Measurements from ENCODE around the gene LZTFL1. TPM values are rescaled to one million over a fixed set of nuclear protein-coding genes. Genes with fewer than 3 reads are reported as not detected.

LZTFL1 gene
- total RNA-seq, 4 donors from 2014 or later: 14.7 to 20.1 (median 16.1) TPM

- ATAC-seq (ENCODE audit: low FRiP score) (no peak), DNase-seq (ENCODE audit: low spot score) (no peak)
- TF ChIP-seq CTCF (IDR thresholded peaks at IDR 0.05): no peak
Measured at GRCh38 chr3:45776301-45776595, 65.7 kb downstream of the LZTFL1 start.

GRCh38 chr3:45775571-45776300 is 66.2 kb downstream of the LZTFL1 start:
- DNase-seq (ENCODE audit: low spot score): no peak
- TF ChIP-seq CTCF (IDR thresholded peaks at IDR 0.05): no peak
- ATAC-seq (ENCODE audit: low FRiP score): no peak

- DNase-seq (ENCODE audit: low spot score) (no peak), ATAC-seq (ENCODE audit: low FRiP score) (no peak)
- TF ChIP-seq CTCF (IDR thresholded peaks at IDR 0.05): no peak
Measured at GRCh38 chr3:45774581-45775521, 67.1 kb downstream of the LZTFL1 start.

GRCh38 chr3:45773714-45774449 is 68.0 kb downstream of the LZTFL1 start:
- no peak for TF ChIP-seq CTCF (IDR thresholded peaks at IDR 0.05)
- no peak for DNase-seq (ENCODE audit: low spot score)
- no peak for ATAC-seq (ENCODE audit: low FRiP score)

Other genes starting within 250 kb of the LZTFL1 start
- 10 to 100 TPM; 20.2 to 36.3 (median 26.2) TPM for gene LIMD1, start 247.4 kb downstream of the LZTFL1 start, total RNA-seq
- gene SACM1L, start 152.7 kb downstream of the LZTFL1 start, total RNA-seq: 10 to 100 TPM; 36.9 to 63.4 (median 49.5) TPM
- gene SLC6A20, start 45.6 kb downstream of the LZTFL1 start, total RNA-seq: under 1 TPM in 3 of 4 donors, not detected in 1; 0.09 to 0.72 (median 0.38) TPM
- gene CCR9, start 44.4 kb upstream of the LZTFL1 start, total RNA-seq: under 1 TPM in 1 of 4 donors, not detected in 3; 0.24 TPM
- 10 to 100 TPM in 1 of 4 donors, 1 to 10 TPM in 3; 2.5 to 14.7 (median 2.7) TPM for gene CXCR6, start 101.3 kb upstream of the LZTFL1 start, total RNA-seq
- 10 to 100 TPM; 44.7 to 51.4 (median 47.3) TPM for gene FYCO1, start 153.7 kb upstream of the LZTFL1 start, total RNA-seq
- gene XCR1, start 185.4 kb upstream of the LZTFL1 start, total RNA-seq: under 1 TPM in 3 of 4 donors, not detected in 1; 0.06 to 0.12 (median 0.09) TPM